Measurements from ENCODE around the gene KANSL1. TPM values are rescaled to one million over a fixed set of nuclear protein-coding genes. Genes with fewer than 3 reads are reported as not detected.
"Not testable (repeated sequence)": the region's sequence is repeated elsewhere in the genome, so short reads cannot be mapped to it uniquely, and the experiment has no call there.

Gene KANSL1
- total and polyA plus RNA-seq, 2 experiments from 2014 or later: 49.0 to 206 TPM

DNA sequence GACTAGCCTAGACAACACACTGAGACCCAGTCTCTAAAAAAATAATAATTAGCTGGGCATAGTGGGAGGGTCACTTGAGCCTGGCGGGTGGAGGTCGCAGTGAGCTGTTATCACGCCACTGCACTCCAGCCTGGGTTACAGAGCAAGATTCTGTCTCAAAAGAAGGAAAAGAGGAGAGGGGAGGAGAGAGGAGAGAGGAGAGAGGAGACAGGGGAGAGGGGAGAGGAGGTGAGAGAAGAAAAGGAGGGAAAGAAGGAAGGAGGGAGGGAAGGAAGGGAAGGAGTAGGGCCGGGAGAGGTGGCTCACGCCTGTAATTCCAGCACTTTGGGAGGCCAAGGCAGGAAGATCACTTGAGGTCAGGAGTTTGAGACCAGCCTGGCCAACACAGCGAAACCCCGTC lies 9.8 kb downstream of the KANSL1 start:
- not testable (repeated sequence) for H2AFZ ChIP-seq; H3K9me3 Mint-ChIP-seq; H3K9me2 ChIP-seq (ENCODE audit: insufficient read depth); H3K27ac Mint-ChIP-seq; H3K36me3 Mint-ChIP-seq (ENCODE audit: low read depth); H3K36me3 ChIP-seq (ENCODE audit: insufficient read depth); DNase-seq (ENCODE audit: low spot score); H3K4me3 ChIP-seq; ATAC-seq; H3K4me3 Mint-ChIP-seq; H3F3A ChIP-seq (replicated peaks; ENCODE audit: low read depth); H3K27me3 ChIP-seq (ENCODE audit: insufficient read depth)
- Histone ChIP-seq H3K4me2 (peak overlapping the region; percentile 35), H4K20me1 (replicated peaks; ENCODE audit: insufficient read depth) (peaks cover 85% of the 10 kb centered on the region), H3K4me1 (ENCODE audit: insufficient read depth) (peaks cover 93% of the 10 kb centered on the region), H3K79me2 (replicated peaks; ENCODE audit: insufficient read depth) (peaks cover 100% of the 10 kb centered on the region), H3K27ac (ENCODE audit: low read depth) (peak overlapping the region; percentile 93; the same call in 1 of the 2 replicates)
- Mint-ChIP-seq H3K27me3 (ENCODE audit: insufficient read depth, low read depth, poor library complexity) (peaks cover 17% of the 10 kb centered on the region), H3K4me1 (peaks cover 92% of the 10 kb centered on the region)

GRCh38 chr17:46182961-46183360 lies 10.3 kb downstream of the KANSL1 start:
- Histone ChIP-seq H3K4me1 (ENCODE audit: insufficient read depth) (peaks cover 93% of the 10 kb centered on the region), H3K79me2 (replicated peaks; ENCODE audit: insufficient read depth) (peaks cover 100% of the 10 kb centered on the region), H3F3A (replicated peaks; ENCODE audit: low read depth) (no peaks in the 10 kb centered on the region), H3K4me3 (0 out of 2 replicates have a peak overlapping the region, but pooled peaks have one; percentile 2), H2AFZ (no peak overlapping the region), H3K9me2 (ENCODE audit: insufficient read depth) (no peaks in the 10 kb centered on the region), H3K27me3 (ENCODE audit: insufficient read depth) (no peaks in the 10 kb centered on the region), H3K36me3 (ENCODE audit: insufficient read depth) (no peaks in the 10 kb centered on the region), H4K20me1 (replicated peaks; ENCODE audit: insufficient read depth) (peaks cover 85% of the 10 kb centered on the region), H3K4me2 (peak overlapping the region; percentile 35), H3K27ac (ENCODE audit: low read depth) (peak overlapping the region; percentile 93)
- TF ChIP-seq EZH2 (IDR thresholded peaks at IDR 0.05; ENCODE audit: low read depth, unreplicated experiment) (no peak), STAT1 (IDR thresholded peaks at IDR 0.05; ENCODE audit: unreplicated experiment) (no peak), CREB1 (CRISPR knock-in tag; IDR thresholded peaks at IDR 0.05; ENCODE audit: low read depth) (no peak), NANOG (IDR thresholded peaks at IDR 0.05; ENCODE audit: borderline replicate concordance) (no peak), EZH2phosphoT487 (IDR thresholded peaks at IDR 0.05; ENCODE audit: unreplicated experiment) (no peak), CTCF (conservative IDR thresholded peaks at IDR 0.05; ENCODE audit: low read depth in 2 of 2) (no peak), JUNB (IDR thresholded peaks at IDR 0.05; ENCODE audit: unreplicated experiment) (no peak)
- TF ChIP-seq, protein P1, sequence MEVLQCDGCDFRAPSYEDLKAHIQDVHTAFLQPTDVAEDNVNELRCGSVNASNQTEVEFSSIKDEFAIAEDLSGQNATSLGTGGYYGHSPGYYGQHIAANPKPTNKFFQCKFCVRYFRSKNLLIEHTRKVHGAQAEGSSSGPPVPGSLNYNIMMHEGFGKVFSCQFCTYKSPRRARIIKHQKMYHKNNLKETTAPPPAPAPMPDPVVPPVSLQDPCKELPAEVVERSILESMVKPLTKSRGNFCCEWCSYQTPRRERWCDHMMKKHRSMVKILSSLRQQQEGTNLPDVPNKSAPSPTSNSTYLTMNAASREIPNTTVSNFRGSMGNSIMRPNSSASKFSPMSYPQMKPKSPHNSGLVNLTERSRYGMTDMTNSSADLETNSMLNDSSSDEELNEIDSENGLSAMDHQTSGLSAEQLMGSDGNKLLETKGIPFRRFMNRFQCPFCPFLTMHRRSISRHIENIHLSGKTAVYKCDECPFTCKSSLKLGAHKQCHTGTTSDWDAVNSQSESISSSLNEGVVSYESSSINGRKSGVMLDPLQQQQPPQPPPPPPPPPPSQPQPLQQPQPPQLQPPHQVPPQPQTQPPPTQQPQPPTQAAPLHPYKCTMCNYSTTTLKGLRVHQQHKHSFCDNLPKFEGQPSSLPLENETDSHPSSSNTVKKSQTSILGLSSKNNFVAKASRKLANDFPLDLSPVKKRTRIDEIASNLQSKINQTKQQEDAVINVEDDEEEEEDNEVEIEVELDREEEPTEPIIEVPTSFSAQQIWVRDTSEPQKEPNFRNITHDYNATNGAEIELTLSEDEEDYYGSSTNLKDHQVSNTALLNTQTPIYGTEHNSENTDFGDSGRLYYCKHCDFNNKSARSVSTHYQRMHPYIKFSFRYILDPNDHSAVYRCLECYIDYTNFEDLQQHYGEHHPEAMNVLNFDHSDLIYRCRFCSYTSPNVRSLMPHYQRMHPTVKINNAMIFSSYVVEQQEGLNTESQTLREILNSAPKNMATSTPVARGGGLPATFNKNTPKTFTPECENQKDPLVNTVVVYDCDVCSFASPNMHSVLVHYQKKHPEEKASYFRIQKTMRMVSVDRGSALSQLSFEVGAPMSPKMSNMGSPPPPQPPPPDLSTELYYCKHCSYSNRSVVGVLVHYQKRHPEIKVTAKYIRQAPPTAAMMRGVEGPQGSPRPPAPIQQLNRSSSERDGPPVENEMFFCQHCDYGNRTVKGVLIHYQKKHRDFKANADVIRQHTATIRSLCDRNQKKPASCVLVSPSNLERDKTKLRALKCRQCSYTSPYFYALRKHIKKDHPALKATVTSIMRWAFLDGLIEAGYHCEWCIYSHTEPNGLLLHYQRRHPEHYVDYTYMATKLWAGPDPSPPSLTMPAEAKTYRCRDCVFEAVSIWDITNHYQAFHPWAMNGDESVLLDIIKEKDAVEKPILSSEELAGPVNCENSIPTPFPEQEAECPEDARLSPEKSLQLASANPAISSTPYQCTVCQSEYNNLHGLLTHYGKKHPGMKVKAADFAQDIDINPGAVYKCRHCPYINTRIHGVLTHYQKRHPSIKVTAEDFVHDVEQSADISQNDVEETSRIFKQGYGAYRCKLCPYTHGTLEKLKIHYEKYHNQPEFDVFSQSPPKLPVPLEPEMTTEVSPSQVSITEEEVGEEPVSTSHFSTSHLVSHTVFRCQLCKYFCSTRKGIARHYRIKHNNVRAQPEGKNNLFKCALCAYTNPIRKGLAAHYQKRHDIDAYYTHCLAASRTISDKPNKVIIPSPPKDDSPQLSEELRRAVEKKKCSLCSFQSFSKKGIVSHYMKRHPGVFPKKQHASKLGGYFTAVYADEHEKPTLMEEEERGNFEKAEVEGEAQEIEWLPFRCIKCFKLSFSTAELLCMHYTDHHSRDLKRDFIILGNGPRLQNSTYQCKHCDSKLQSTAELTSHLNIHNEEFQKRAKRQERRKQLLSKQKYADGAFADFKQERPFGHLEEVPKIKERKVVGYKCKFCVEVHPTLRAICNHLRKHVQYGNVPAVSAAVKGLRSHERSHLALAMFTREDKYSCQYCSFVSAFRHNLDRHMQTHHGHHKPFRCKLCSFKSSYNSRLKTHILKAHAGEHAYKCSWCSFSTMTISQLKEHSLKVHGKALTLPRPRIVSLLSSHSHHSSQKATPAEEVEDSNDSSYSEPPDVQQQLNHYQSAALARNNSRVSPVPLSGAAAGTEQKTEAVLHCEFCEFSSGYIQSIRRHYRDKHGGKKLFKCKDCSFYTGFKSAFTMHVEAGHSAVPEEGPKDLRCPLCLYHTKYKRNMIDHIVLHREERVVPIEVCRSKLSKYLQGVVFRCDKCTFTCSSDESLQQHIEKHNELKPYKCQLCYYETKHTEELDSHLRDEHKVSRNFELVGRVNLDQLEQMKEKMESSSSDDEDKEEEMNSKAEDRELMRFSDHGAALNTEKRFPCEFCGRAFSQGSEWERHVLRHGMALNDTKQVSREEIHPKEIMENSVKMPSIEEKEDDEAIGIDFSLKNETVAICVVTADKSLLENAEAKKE (CRISPR knock-in tag; IDR thresholded peaks at IDR 0.05): no peak
- ATAC-seq (peak; percentile 40), DNase-seq (ENCODE audit: low spot score) (peak; percentile 88)
- Mint-ChIP-seq H3K4me3 (peak overlapping the region; percentile 0; the same call in 1 of the 3 replicates), H3K27me3 (ENCODE audit: insufficient read depth, low read depth, poor library complexity) (peaks cover 17% of the 10 kb centered on the region), H3K36me3 (ENCODE audit: low read depth) (no peaks in the 10 kb centered on the region; the same call in 2 of the 3 replicates), H3K4me1 (peaks cover 92% of the 10 kb centered on the region), H3K9me3 (no peaks in the 10 kb centered on the region), H3K27ac (peak overlapping the region; percentile 2; the same call in 1 of the 2 replicates)
